GM12801 (cell line): ENCODE results near the gene TMEM272.

Experiments
- TF ChIP-seq, protein P1 (sequence below): IDR thresholded peaks from one replicate; pipeline ENCODE4 v1.5.1; 2011; ENCODE audit warnings: control low read depth; ENCODE audit not compliant: insufficient read length; ENCODE audit errors: extremely low read depth

TMEM272 gene

DNA sequence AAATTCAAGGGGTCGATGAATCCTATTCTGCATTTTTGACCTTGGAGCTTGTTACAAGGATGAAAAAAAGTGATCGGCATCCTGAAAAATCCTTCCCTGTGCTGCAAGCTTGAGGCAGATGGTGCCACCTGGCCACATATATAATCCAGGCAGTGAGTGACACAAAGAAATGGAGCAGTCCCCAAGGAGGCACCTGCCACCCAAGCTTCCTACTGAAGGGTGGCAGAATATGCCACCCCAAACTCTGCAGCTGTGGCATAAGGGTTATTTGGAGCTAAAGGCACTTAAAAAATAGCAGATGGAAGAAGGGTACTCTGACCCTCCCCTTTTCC, 15.4 kb downstream of the TMEM272 start:
- TF ChIP-seq, protein P1, sequence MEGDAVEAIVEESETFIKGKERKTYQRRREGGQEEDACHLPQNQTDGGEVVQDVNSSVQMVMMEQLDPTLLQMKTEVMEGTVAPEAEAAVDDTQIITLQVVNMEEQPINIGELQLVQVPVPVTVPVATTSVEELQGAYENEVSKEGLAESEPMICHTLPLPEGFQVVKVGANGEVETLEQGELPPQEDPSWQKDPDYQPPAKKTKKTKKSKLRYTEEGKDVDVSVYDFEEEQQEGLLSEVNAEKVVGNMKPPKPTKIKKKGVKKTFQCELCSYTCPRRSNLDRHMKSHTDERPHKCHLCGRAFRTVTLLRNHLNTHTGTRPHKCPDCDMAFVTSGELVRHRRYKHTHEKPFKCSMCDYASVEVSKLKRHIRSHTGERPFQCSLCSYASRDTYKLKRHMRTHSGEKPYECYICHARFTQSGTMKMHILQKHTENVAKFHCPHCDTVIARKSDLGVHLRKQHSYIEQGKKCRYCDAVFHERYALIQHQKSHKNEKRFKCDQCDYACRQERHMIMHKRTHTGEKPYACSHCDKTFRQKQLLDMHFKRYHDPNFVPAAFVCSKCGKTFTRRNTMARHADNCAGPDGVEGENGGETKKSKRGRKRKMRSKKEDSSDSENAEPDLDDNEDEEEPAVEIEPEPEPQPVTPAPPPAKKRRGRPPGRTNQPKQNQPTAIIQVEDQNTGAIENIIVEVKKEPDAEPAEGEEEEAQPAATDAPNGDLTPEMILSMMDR: no peak

DNA sequence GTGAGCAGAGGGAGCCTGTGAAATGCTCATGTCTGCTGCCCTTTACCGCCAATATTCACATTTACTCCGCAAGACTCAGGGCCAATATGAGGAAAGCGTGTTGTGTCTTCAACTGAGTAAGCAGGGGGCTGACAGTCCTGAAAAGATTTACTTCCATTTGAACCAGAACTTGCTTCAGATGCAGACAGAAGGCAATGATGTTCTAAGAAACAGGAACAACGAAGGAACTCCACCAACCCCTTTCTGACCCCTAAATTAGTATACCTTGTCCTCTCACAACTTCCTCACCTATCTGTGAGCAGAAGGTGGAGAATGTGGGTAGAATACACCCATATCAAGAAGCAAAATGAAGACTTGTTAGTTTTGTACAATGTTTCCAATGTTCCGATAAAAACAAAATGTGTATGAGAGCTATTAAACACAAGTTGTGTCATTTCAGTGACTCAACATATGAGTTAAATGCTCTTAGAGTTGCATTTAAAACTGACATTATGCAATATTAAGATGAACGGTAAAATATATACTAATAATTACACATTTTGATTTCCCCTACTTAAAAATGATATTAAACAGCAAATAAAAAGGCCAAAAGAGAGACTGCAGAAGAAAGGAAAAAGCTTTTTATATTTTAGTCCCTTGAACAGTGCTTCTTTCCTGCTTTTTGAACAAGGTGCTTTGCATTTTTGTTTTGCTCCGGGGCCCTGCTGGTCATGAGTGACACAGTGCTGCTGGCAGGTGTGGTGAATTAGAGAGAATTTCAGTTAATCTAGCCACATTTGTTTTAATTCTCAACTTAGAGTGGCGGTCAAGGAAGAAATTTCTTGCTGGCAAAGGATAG, 16.0 kb downstream of the TMEM272 start:
- TF ChIP-seq, protein P1: no peak

DNA sequence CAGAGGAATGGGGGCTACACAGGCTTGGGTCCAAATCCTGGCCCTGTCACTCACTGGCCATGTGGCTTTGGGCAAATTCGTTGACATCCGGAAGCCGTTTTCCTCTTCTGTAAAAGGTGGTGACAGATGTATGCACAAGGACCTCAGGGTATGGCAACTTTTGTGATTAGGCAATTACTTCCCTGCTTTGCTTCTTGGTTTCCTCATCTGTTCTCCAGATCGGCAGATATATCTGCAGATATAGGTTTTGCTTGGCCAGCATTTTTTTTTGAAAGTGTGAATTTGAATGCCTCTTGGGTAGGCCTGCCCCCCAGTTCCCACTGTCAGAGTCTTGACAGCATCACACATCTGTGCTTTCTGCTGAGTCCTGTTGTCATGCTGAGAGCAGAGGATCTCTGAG, 17.7 kb downstream of the TMEM272 start:
- TF ChIP-seq, protein P1: no peak

DNA sequence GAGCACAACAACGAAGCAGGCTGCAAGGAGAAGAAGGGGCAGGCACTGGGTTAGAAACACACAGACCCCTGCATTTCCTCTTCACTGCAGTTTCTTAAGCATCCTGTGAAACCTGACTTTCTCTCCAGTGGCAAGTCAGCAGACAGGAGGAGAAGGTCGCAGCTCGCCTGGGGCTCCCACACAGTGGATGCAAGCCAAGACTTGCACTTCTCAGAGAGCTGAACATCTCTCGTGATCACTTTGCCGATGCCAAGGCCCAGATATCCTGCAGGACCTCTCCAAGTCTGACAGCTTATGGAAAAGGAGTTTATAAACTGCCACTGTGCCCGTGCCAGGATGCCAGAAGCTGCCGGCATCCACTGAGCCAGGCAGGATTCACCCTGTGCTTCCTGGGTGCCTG, 18.4 kb downstream of the TMEM272 start:
- TF ChIP-seq, protein P1: no peak

DNA sequence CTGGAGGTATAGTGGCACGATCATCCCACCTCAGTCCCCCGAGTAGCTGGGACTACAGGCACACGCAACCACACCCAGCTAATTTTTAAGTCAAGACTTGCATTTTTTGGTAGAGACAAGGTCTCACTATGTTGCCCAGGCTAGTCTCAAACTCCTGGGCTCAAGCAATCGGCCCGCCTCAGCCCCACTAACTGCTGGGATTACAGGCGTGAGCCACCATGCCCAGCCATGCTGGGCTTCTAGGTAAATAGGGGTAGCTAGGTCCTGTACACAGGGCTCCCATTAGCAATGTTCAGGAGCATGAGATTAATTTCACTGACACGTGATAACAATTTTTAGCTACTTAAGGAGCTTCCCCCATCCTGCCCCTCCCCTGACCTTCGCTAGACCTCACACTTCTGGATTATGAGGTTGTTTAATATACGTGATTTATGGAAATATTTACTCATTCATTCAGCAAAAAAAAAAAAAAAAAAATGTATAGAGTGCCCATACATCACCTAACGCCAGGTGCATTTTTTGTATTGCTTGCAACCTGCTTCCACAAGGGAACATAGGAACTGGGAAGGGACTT, 19.2 kb downstream of the TMEM272 start:
- TF ChIP-seq, protein P1: no peak

DNA sequence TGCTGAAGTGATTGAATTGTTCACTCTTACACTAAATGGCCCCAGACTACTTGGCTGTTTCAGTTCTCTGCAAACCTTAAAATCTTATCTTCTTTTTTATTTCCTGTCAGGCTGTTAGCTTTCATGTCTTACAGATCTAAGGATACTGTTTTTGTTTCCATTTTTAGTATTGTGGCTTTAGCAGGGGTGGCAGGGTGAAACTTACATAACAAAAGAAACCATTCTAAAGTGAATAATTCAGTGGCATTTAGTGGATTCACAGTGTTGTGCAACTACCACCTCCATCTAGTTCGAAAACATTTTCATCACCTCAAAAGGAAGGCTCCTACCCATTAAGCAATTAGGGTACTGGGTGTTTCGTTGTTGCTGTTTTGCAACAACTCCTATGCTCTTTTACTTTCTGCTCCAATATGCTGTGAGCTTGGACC, 19.8 kb downstream of the TMEM272 start:
- TF ChIP-seq, protein P1: no peak

DNA sequence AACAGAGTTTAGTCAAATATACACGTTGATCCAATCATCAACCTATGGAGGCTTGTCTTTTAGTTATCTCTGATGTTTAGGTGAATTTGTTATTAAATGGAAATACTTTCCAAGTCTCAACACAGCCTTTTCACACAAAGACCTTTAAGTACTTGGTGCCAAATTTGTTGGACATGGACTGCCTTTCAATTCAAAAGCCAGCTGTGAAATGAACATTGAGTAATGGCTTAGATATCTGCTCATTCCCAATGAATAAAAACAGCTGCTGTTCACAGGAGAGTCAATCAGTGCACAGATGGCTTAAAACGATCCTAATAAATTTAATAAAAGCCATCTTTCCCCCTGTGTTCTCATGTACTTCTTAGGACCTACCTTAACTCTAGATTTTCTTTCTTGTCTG, 21.1 kb downstream of the TMEM272 start:
- TF ChIP-seq, protein P1: no peak
